ENCODE measurements around the gene FASN. TPM values are rescaled to one million over a fixed set of nuclear protein-coding genes. Genes with fewer than 3 reads are reported as not detected.
A peak's percentile ranks its signal among the peaks of the same experiment; 100 is the strongest.

Gene FASN
- total and polyA plus RNA-seq, 2 of the 13 experiments (the other 11 are each of a cell fraction or from before 2014, with no cell fraction given) = 51.7 to 101 TPM

- 0 out of 2 replicates have a peak, but pooled peaks have one; percentile 39 for TF ChIP-seq CREB1 (IDR thresholded peaks at IDR 0.05)
- no peak for TF ChIP-seq CREB1 (CRISPR knock-in tag; IDR thresholded peaks at IDR 0.05)
- TF ChIP-seq TCF7 (IDR thresholded peaks at IDR 0.05; ENCODE audit: low read depth) = no peak
- TF ChIP-seq ZFP82 (CRISPR knock-in tag; IDR thresholded peaks at IDR 0.05; ENCODE audit: borderline replicate concordance) = no peak; the same call in 1 of the 2 replicates
- peak; percentile 76; the same call in 1 of the 2 replicates for TF ChIP-seq ZNF609 (CRISPR knock-in tag; IDR thresholded peaks at IDR 0.05; ENCODE audit: borderline replicate concordance)
- peak; percentile 75 for TF ChIP-seq BCL6 (CRISPR knock-in tag; IDR thresholded peaks at IDR 0.05)
- TF ChIP-seq ZNF232 (CRISPR knock-in tag; IDR thresholded peaks at IDR 0.05; ENCODE audit: borderline replicate concordance) = no peak
- TF ChIP-seq NFKBIZ (CRISPR knock-in tag; IDR thresholded peaks at IDR 0.05) = peak; percentile 87; the same call in 1 of the 2 replicates
- TF ChIP-seq YEATS2 (CRISPR knock-in tag; IDR thresholded peaks at IDR 0.05; ENCODE audit: borderline replicate concordance) = peak; percentile 94
- peak; percentile 6; the same call in 1 of the 2 replicates for TF ChIP-seq MTERF4 (CRISPR knock-in tag; IDR thresholded peaks at IDR 0.05)
- TF ChIP-seq ZNF235 (CRISPR knock-in tag; IDR thresholded peaks at IDR 0.05; ENCODE audit: borderline replicate concordance) = peak; percentile 85
- TF ChIP-seq HNF4A (CRISPR knock-in tag; IDR thresholded peaks at IDR 0.05) = peak; percentile 42
- TF ChIP-seq ZNF652 (CRISPR knock-in tag; IDR thresholded peaks at IDR 0.05; ENCODE audit: borderline replicate concordance, low read depth) = no peak
- peak; percentile 98 for TF ChIP-seq NR2C2 (CRISPR knock-in tag; IDR thresholded peaks at IDR 0.05; ENCODE audit: borderline replicate concordance)
- TF ChIP-seq PAX8 (CRISPR knock-in tag; IDR thresholded peaks at IDR 0.05; ENCODE audit: borderline replicate concordance) = no peak
- 0 out of 2 replicates have a peak, but pooled peaks have one; percentile 73 for TF ChIP-seq ZBTB42 (CRISPR knock-in tag; IDR thresholded peaks at IDR 0.05)
- peak; percentile 86; the same call in 1 of the 2 replicates for TF ChIP-seq ZNF543 (CRISPR knock-in tag; IDR thresholded peaks at IDR 0.05)
- 0 out of 2 replicates have a peak, but pooled peaks have one; percentile 51 for TF ChIP-seq ZNF34 (CRISPR knock-in tag; IDR thresholded peaks at IDR 0.05; ENCODE audit: borderline replicate concordance)
- peak; percentile 83 for TF ChIP-seq UBTF (CRISPR knock-in tag; IDR thresholded peaks at IDR 0.05)
- no peak for TF ChIP-seq SYNCRIP (IDR thresholded peaks at IDR 0.05; ENCODE audit: insufficient read depth, low read depth, low read length)
- TF ChIP-seq NFYC (CRISPR knock-in tag; IDR thresholded peaks at IDR 0.05) = peak; percentile 55; the same call in 1 of the 2 replicates
These were observed 32.3 kb downstream of the FASN start, which contains the start of gene DUS1L (continued) for GRCh38 chr17:82065638-82066303.

Measured in HepG2 (cell line).